Osteoblast (primary cell): Measurements from ENCODE around the gene NRBP1. TPM values are rescaled to one million over a fixed set of nuclear protein-coding genes. Genes with fewer than 3 reads are reported as not detected.

Source experiments
- DNase-seq: peaks from one replicate; pipeline ENCODE4 v3.0.0; 2011; ENCODE audit warnings: low spot score, mixed read lengths; ENCODE audit not compliant: insufficient read length; ENCODE audit errors: missing footprints
- H2AFZ ChIP-seq: 2 replicates; pipeline ENCODE4 v1.6.0; 2011; ENCODE audit warnings: mild to moderate bottlenecking, low read length
- H3K27ac ChIP-seq: 2 replicates; pipeline ENCODE4 v1.5.1; 2011; ENCODE audit warnings: mild to moderate bottlenecking, low read depth, low read length, moderate library complexity
- H3K27me3 ChIP-seq: 2 replicates; pipeline ENCODE4 v1.6.0; 2012; ENCODE audit warnings: mild to moderate bottlenecking, control low read depth, inconsistent platforms, low read length, moderate library complexity; ENCODE audit not compliant: insufficient read depth
- H3K36me3 ChIP-seq: 2 replicates; pipeline ENCODE4 v1.5.1; 2011; ENCODE audit warnings: mild to moderate bottlenecking, low read length, control low read depth, moderate library complexity; ENCODE audit not compliant: insufficient read depth
- H3K4me1 ChIP-seq: 2 replicates; pipeline ENCODE4 v1.5.1; 2011; ENCODE audit warnings: mild to moderate bottlenecking, low read length, control low read depth, moderate library complexity; ENCODE audit not compliant: insufficient read depth
- H3K4me2 ChIP-seq: 2 replicates; pipeline ENCODE4 v1.6.0; 2011; ENCODE audit warnings: mild to moderate bottlenecking, low read length; ENCODE audit not compliant: insufficient read depth
- H3K4me3 ChIP-seq: fragments of 200-600 bp; sonication (generic); 3 replicates; pipeline ENCODE4 v1.5.1; 2012; ENCODE audit warnings: mild to moderate bottlenecking, low read length, inconsistent platforms; ENCODE audit not compliant: insufficient read depth
- H3K79me2 ChIP-seq: 2 replicates; pipeline ENCODE4 v1.6.0; 2012; ENCODE audit warnings: mild to moderate bottlenecking, low read length, control low read depth, inconsistent platforms; ENCODE audit not compliant: insufficient read depth
- H3K9me3 ChIP-seq: 2 replicates; pipeline ENCODE4 v1.5.1; 2011; ENCODE audit warnings: low read depth, low read length, control low read depth
- H4K20me1 ChIP-seq: 2 replicates; pipeline ENCODE4 v1.6.0; 2012; ENCODE audit warnings: mild to moderate bottlenecking, low read length, control low read depth; ENCODE audit not compliant: insufficient read depth
- total RNA-seq: library from RNA; depleted of rRNA; stranded (reverse); fragments of >200 nt; gene quantifications from 2 replicates; pipeline ENCODE4 v1.2.3, GENCODE V29; 2012
- TF ChIP-seq, protein P1 (sequence below): IDR thresholded peaks from 2 replicates; pipeline ENCODE4 v1.5.1; 2011; ENCODE audit warnings: mild to moderate bottlenecking, low read depth, low read length, moderate library complexity; ENCODE audit errors: extremely low read depth

Gene NRBP1
- total RNA-seq, 1 donor: 151 TPM

GRCh38 chr2:27379836-27380625 lies 48.4 kb upstream of the NRBP1 start:
- DNase-seq: peak; percentile 62
- TF ChIP-seq, protein P1, sequence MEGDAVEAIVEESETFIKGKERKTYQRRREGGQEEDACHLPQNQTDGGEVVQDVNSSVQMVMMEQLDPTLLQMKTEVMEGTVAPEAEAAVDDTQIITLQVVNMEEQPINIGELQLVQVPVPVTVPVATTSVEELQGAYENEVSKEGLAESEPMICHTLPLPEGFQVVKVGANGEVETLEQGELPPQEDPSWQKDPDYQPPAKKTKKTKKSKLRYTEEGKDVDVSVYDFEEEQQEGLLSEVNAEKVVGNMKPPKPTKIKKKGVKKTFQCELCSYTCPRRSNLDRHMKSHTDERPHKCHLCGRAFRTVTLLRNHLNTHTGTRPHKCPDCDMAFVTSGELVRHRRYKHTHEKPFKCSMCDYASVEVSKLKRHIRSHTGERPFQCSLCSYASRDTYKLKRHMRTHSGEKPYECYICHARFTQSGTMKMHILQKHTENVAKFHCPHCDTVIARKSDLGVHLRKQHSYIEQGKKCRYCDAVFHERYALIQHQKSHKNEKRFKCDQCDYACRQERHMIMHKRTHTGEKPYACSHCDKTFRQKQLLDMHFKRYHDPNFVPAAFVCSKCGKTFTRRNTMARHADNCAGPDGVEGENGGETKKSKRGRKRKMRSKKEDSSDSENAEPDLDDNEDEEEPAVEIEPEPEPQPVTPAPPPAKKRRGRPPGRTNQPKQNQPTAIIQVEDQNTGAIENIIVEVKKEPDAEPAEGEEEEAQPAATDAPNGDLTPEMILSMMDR: no peak
- no peak overlapping the region for H2AFZ ChIP-seq

GRCh38 chr2:27380626-27381545 lies 47.5 kb upstream of the NRBP1 start, which contains the start of gene ZNF513:
TSS of gene ZNF513 (minus strand) at chr2:27380734. CDS start at chr2:27380526, 208 bp downstream.
- Histone ChIP-seq H3K27ac (peak within 1 kb of the TSS; percentile 89), H3K4me1 (peaks cover 14% of the 10 kb centered on the region), H3K79me2 (peaks cover 38% of the 10 kb centered on the region), H3K4me2 (peak within 1 kb of the TSS; percentile 99), H2AFZ (peak within 1 kb of the TSS; percentile 49), H3K36me3 (peaks cover 74% of the 10 kb centered on the region), H3K9me3 (no peaks in the 10 kb centered on the region), H4K20me1 (peaks cover 11% of the 10 kb centered on the region), H3K4me3 (peak within 1 kb of the TSS; percentile 90), H3K27me3 (no peaks in the 10 kb centered on the region)
- DNase-seq: peak; percentile 99
- TF ChIP-seq, protein P1: no peak

More at GRCh38 chr2:27379836-27380625, 48.4 kb upstream of the NRBP1 start:
- Histone ChIP-seq H4K20me1 (peaks cover 15% of the 10 kb centered on the region), H3K4me3 (peak overlapping the region; percentile 90), H3K36me3 (peaks cover 74% of the 10 kb centered on the region), H3K27me3 (no peaks in the 10 kb centered on the region), H3K79me2 (peaks cover 43% of the 10 kb centered on the region), H3K4me1 (peaks cover 14% of the 10 kb centered on the region), H3K27ac (peak overlapping the region; percentile 89), H3K4me2 (peak overlapping the region; percentile 99), H3K9me3 (no peaks in the 10 kb centered on the region)

- DNase-seq: peak; percentile 68
- peaks cover 14% of the 10 kb centered on the region for H3K4me1 ChIP-seq
- peaks cover 11% of the 10 kb centered on the region for H4K20me1 ChIP-seq
- H3K4me2 ChIP-seq: peak overlapping the region; percentile 99
- peaks cover 34% of the 10 kb centered on the region for H3K79me2 ChIP-seq
- H3K9me3 ChIP-seq: no peaks in the 10 kb centered on the region
- peak overlapping the region; percentile 89 for H3K27ac ChIP-seq
- H3K36me3 ChIP-seq: peaks cover 71% of the 10 kb centered on the region
- no peak overlapping the region for H2AFZ ChIP-seq
- TF ChIP-seq, protein P1: no peak
- no peak overlapping the region for H3K4me3 ChIP-seq
- no peaks in the 10 kb centered on the region for H3K27me3 ChIP-seq
These were observed 46.8 kb upstream of the NRBP1 start for GRCh38 chr2:27381577-27382181.
